Fibroblast of lung (primary cell): ENCODE results near the gene PTGES3.

Experiments
- CTCF ChIP-seq, 2 donors: IDR thresholded peaks in 1 of 2; conservative IDR thresholded peaks in 1 of 2; 1 replicate in 1 of 2; 2 replicates in 1 of 2; pipeline ENCODE4 v1.5.1; 2011 to 2012; ENCODE audit warnings: low read length in 2 of 2, control low read depth in 1 of 2, inconsistent platforms in 1 of 2, low read depth in 1 of 2, mild to moderate bottlenecking in 1 of 2
- EZH2 ChIP-seq: IDR thresholded peaks from 2 replicates; pipeline ENCODE4 v1.5.1; 2012; ENCODE audit warnings: low read length, control low read depth, mild to moderate bottlenecking; ENCODE audit errors: missing control alignments

GRCh38 chr12:56658921-56659320 lies 29.2 kb downstream of the PTGES3 start:
- TF ChIP-seq CTCF (conservative IDR thresholded peaks at IDR 0.05 in 1 of 2, IDR thresholded peaks at IDR 0.05 in 1 of 2; ENCODE audit: low read depth in 1 of 2, low read length in 2 of 2) = no peak
- TF ChIP-seq EZH2 = no peak
